Ectodermal cell (in vitro differentiated cells): ENCODE data around the gene GPC6.

Source experiments
- H3K27ac ChIP-seq: 2 replicates; pipeline ENCODE4 v1.7.0; 2013; ENCODE audit warnings: mild to moderate bottlenecking, low read depth, low read length; ENCODE audit not compliant: insufficient read depth, poor library complexity, severe bottlenecking
- H3K27me3 ChIP-seq: 2 replicates; pipeline ENCODE4 v1.7.0; 2013; ENCODE audit warnings: mild to moderate bottlenecking, low read length; ENCODE audit not compliant: insufficient read depth, control insufficient read depth, poor library complexity, severe bottlenecking
- H3K36me3 ChIP-seq: one replicate; pipeline ENCODE4 v1.7.0; 2013; ENCODE audit warnings: low read length; ENCODE audit not compliant: control insufficient read depth, insufficient read depth
- H3K4me1 ChIP-seq: one replicate; pipeline ENCODE4 v1.7.0; 2013; ENCODE audit warnings: low read length; ENCODE audit not compliant: control insufficient read depth, insufficient read depth
- H3K4me3 ChIP-seq: 2 replicates; pipeline ENCODE4 v1.7.0; 2013; ENCODE audit warnings: low read depth, low read length, control low read depth; ENCODE audit not compliant: insufficient read depth
- H3K9me3 ChIP-seq: 2 replicates; pipeline ENCODE4 v1.7.0; 2013; ENCODE audit warnings: mild to moderate bottlenecking, low read length, moderate library complexity; ENCODE audit not compliant: control insufficient read depth
- WGBS, 2 experiments: methylation state at CpG; one replicate each; pipeline ENCODE4 v1.1.7; 2013; ENCODE audit warnings: missing lambda C conversion rate in 2 of 2; 5-methylcytosine and 5-hydroxymethylcytosine counted together

GPC6 gene

DNA sequence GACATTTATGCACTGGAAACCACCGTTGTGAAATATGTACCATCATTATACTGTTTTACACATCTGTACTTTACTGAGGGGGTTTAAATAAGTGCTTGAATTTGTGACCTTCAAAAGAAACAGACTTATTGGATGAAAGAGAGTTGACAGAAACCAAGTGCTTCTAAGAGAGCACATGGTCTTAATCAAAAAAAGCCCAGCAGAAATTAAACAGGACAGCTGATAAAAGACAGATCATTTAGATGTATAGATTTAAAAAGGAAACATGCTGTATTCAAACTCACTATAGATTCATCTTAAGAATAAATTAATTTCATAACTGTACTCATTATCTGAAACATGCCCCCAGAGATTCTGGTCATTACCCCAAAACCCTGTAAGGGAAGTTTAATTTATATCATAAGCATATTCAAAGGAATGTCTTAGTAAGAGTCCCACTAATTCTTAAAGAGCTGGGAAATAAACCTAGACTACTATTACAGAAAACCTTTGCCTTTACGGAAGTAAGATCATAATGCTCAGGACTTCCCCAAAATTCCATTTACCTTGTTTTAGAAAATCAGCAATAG lies 831.1 kb downstream of the GPC6 start:
- no peaks in the 10 kb centered on the region for H3K36me3 ChIP-seq
- 88 to 100% methylated on average over 1 to 2 of the region's 2 CpGs for WGBS, 2 experiments
- no peaks in the 10 kb centered on the region for H3K9me3 ChIP-seq
- no peaks in the 10 kb centered on the region for H3K4me1 ChIP-seq
- H3K27me3 ChIP-seq: no peaks in the 10 kb centered on the region
- H3K4me3 ChIP-seq: no peak overlapping the region
- no peak overlapping the region for H3K27ac ChIP-seq

DNA sequence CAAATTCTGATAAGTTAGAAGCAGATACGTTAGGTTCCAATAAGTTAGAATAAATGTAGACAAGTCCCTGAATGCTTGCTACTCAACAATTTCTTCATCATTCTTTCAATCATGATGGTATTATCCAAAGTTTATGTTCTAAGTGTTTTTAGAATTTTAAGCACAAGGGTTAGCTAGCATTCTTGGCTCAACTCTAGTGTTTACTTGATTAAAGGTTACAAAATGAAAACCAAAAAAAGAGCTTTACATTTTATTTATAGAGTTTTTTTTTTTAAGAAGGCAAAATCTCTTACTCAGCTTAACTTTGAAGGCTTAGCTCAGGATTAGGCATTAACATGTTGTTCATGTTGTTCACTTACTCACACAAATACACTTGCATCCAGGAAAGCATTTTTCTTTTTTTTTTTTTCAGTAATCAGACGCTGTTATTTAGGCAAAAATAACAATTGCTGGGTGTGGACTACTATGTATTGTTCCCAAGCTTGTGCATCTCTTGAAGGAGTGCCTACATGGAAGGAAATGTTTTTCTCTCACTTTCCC lies 832.3 kb downstream of the GPC6 start:
- Histone ChIP-seq H3K9me3 (no peaks in the 10 kb centered on the region), H3K36me3 (no peaks in the 10 kb centered on the region), H3K4me1 (no peaks in the 10 kb centered on the region), H3K4me3 (no peak overlapping the region), H3K27me3 (no peaks in the 10 kb centered on the region), H3K27ac (no peak overlapping the region)
- WGBS, 2 experiments: 94 to 100% methylated on average over 2 of the region's 2 CpGs

DNA sequence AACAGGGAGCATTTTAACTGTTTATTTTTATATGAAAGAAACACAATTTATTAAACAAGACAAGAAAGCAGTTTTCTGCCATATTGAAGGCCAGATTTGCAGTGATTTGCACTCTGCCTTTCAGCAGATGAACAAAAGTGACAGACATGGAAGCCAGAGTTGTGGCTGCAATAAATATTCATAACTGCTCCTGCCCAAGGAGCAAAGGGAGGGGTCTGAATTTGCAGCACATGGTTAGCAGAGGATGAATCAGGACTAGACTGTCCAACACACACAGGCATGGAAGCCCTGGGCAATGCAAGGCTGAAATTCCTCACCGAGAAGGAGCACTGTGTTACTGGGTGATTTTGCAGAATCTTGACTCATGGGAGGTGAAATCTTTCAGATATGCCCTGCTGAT lies 834.7 kb downstream of the GPC6 start:
- Histone ChIP-seq H3K27ac (no peak overlapping the region), H3K27me3 (no peaks in the 10 kb centered on the region), H3K4me1 (no peaks in the 10 kb centered on the region), H3K4me3 (no peak overlapping the region), H3K9me3 (no peaks in the 10 kb centered on the region), H3K36me3 (no peaks in the 10 kb centered on the region)
- 86 to 100% methylated on average over 1 of the region's 1 CpG for WGBS, 2 experiments

DNA sequence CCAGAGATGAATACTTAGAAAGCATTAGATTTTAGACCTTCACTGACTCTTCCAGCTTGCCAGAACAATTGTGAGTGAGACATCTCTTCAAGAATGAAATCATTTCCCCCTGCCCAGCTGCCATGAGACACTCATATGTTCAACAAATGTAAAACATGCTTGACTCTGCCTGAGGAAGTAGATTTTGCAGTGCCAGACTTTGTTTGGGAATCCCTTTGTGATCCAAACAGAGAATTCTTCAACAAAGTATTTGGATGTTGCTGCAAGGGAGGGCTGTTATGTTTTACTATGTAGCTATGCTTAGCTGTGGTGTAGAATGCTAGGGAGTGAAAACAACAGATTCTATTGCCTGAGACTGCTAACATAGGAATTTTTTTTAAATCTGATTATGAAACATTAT lies 836.5 kb downstream of the GPC6 start:
- Histone ChIP-seq H3K27ac (no peak overlapping the region), H3K9me3 (no peaks in the 10 kb centered on the region), H3K27me3 (no peaks in the 10 kb centered on the region), H3K4me3 (no peak overlapping the region), H3K36me3 (no peaks in the 10 kb centered on the region), H3K4me1 (no peaks in the 10 kb centered on the region)

DNA sequence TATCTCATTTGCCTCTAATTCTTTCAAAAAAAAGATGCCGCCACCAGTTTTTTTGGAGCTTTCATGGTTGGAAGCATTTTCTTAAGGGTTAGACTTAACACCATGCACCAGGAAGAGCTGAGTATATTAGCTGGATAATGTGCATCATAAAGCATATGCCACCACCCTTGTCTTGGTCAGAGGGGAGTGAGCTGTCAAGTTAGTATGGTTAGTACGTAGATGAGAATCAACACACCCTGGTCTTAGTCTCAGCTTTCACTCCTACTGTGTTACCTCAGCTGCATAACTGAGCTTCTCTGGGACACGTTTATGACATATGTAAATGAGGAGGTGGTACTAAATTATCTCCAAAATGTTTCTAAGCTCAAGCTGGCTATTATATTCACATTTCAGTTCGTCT lies 837.2 kb downstream of the GPC6 start:
- no peaks in the 10 kb centered on the region for H3K4me1 ChIP-seq
- no peaks in the 10 kb centered on the region for H3K9me3 ChIP-seq
- H3K36me3 ChIP-seq: no peaks in the 10 kb centered on the region
- H3K27me3 ChIP-seq: no peaks in the 10 kb centered on the region
- WGBS, 2 experiments: 93 to 96% methylated on average over 2 to 3 of the region's 4 CpGs
- H3K27ac ChIP-seq: no peak overlapping the region
- H3K4me3 ChIP-seq: no peak overlapping the region

DNA sequence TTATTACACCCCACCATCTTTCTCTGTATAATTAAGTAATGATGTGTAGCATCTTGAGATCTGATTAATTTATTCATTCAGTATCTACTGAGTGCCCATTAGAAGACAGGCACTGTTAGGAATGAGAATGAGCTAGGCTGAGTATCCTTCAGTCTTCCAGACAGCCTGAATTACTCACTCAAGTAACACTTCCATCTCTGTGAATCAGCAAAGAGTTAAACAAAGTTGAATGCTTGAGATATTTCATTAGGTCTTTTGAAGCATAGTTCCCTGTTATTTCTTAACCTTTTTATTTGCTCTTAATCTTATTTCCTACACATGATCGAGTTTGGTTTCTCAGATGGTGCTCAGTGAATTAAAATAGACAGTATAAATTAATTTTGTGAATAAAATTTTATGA lies 839.1 kb downstream of the GPC6 start:
- Histone ChIP-seq H3K27ac (no peak overlapping the region), H3K36me3 (no peaks in the 10 kb centered on the region), H3K4me3 (no peak overlapping the region), H3K9me3 (no peaks in the 10 kb centered on the region), H3K27me3 (no peaks in the 10 kb centered on the region), H3K4me1 (no peaks in the 10 kb centered on the region)
- no CpG with 5 or more reads among the region's 1 CpG for WGBS, 2 experiments

DNA sequence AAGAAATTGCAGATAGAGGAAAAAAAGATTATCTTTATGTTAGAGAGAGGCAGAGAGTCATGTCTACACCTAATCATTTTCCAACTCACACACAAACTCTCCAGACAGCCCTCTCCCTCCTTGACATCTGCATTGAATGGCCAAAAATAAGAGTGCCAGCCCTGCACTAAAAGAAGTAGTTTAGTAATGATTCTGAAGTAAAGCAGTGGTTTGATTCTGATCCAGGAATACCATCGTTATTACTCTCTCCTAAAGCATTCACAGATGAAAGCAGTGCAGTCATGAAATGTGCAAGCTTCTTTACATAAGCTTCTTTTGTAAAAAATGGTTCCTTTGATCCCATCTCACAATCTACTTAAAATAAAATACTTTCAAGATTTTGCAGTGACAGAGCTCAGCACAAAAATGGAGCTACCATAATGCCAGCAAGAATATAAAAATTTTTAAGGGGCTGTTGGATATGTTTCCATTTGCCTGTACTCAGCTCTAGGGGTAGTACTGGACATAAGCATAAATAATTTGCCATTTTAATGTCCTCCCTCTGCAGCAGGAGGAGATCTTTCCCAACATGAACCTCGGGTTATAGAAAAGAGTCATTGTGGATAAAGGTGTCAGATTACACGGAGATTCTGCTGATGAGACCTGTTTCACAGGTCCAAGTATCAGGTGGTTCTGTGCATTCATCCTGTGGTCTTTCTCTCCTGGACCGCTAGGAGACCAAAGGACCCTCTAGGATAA lies 846.6 kb downstream of the GPC6 start:
- Histone ChIP-seq H3K4me3 (no peak overlapping the region), H3K27ac (no peak overlapping the region), H3K27me3 (no peaks in the 10 kb centered on the region), H3K36me3 (no peaks in the 10 kb centered on the region), H3K4me1 (no peaks in the 10 kb centered on the region), H3K9me3 (no peaks in the 10 kb centered on the region)
- 58 to 59% methylated on average over 3 to 4 of the region's 4 CpGs for WGBS, 2 experiments

DNA sequence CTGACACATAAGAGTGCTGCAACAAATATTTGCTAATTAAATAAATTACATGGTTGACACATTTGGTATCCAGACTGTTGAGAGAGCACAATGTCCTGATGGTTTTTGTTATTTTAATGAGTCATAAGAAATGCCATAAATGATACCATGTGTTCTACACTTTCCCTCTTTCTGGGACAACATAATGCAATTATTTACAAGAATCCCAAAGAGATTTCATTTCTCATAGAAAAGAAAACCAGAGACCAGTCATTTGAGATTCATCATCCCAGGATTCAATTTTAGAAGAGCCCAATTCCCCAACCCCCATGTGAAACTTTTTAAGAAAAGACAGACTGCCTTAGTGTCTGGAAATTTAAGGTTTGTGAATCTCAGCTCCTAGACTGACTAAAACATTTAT lies 853.3 kb downstream of the GPC6 start:
- Histone ChIP-seq H3K4me1 (no peaks in the 10 kb centered on the region), H3K27ac (no peak overlapping the region), H3K9me3 (no peaks in the 10 kb centered on the region), H3K36me3 (no peaks in the 10 kb centered on the region), H3K27me3 (no peaks in the 10 kb centered on the region), H3K4me3 (no peak overlapping the region)

DNA sequence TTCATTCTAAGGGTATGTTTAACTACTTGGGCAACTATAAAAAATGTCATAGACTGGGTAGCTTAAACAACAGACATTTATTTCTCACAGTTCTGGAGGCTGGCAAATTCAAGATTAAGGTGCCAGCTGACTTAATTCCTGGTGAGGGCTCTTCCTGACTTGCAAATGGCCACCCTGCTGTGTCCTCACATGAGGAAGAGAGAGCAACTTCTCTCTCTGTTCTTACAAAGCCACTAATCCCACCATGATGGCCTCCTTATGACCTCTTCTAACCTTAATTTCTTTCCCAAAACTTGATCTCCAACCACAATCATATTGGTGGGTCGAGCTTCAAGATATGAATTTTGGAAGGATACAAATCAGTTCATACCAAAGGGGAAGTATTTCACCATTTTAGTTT lies 853.9 kb downstream of the GPC6 start:
- H3K4me3 ChIP-seq: no peak overlapping the region
- H3K27ac ChIP-seq: no peak overlapping the region
- WGBS, 2 experiments: 100% methylated on average over 1 of the region's 1 CpG
- H3K4me1 ChIP-seq: no peaks in the 10 kb centered on the region
- H3K9me3 ChIP-seq: no peaks in the 10 kb centered on the region
- H3K27me3 ChIP-seq: no peaks in the 10 kb centered on the region
- no peaks in the 10 kb centered on the region for H3K36me3 ChIP-seq

DNA sequence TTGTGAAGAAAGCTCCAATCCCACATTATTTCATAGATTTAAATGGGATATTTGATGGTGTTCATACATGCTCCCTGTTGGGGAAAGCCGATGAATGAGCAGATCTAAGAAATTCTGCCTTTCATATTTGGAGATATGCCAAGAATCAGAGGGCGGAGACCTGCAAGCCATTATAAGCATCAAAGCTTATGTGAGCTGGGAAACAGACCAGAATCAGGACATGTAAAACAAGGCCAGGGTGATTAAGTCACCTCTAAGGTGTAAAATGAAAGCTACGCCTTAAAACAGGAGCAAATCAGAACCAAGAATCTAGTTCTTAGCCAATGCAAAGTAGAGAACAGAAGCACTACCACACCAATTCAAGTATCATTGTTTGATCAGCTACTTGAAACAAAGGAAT lies 860.5 kb downstream of the GPC6 start:
- 90 to 96% methylated on average over 3 of the region's 3 CpGs for WGBS, 2 experiments
- Histone ChIP-seq H3K4me1 (no peaks in the 10 kb centered on the region), H3K27me3 (no peaks in the 10 kb centered on the region), H3K36me3 (no peaks in the 10 kb centered on the region), H3K27ac (no peak overlapping the region), H3K4me3 (no peak overlapping the region), H3K9me3 (no peaks in the 10 kb centered on the region)
